DLD1 (cell line): ENCODE data around the gene ZNG1B.
"Not testable (repeated sequence)": the region's sequence is repeated elsewhere in the genome, so short reads cannot be mapped to it uniquely, and the experiment has no call there.

Experiments used
- in situ Hi-C: cut with HindIII; loops from 2 replicates; pipeline ENCODE4 v1.10.0; 2017; ENCODE audit warnings: low sequenced_read_pairs

Gene ZNG1B

GRCh38 chr2:113503094-113504042 lies 65.9 kb downstream of the ZNG1B start:
- in situ Hi-C loops: not testable (repeated sequence)

- in situ Hi-C loops: not testable (repeated sequence)
Measured at GRCh38 chr2:113504081-113504480, 66.6 kb downstream of the ZNG1B start.

- in situ Hi-C loops: not testable (repeated sequence)
Measured at GRCh38 chr2:113507394-113508140, 70.1 kb downstream of the ZNG1B start.

- in situ Hi-C loops: not testable (repeated sequence)
Measured at GRCh38 chr2:113508187-113508586, 70.7 kb downstream of the ZNG1B start.

- in situ Hi-C loops: not testable (repeated sequence)
Measured at GRCh38 chr2:113510913-113511312, 73.4 kb downstream of the ZNG1B start.

- in situ Hi-C loops: not testable (repeated sequence)
Measured at GRCh38 chr2:113511859-113512258, 74.4 kb downstream of the ZNG1B start.

GRCh38 chr2:113515457-113515856 lies 78.0 kb downstream of the ZNG1B start:
- in situ Hi-C loops: not testable (repeated sequence)

- in situ Hi-C loops: not testable (repeated sequence)
Measured at GRCh38 chr2:113515995-113516394, 78.5 kb downstream of the ZNG1B start.

- in situ Hi-C loops: not testable (repeated sequence)
Measured at GRCh38 chr2:113517025-113517424, 79.5 kb downstream of the ZNG1B start.

GRCh38 chr2:113520837-113521236 lies 83.3 kb downstream of the ZNG1B start:
- in situ Hi-C loops: not testable (repeated sequence)

GRCh38 chr2:113521492-113521891 lies 84.0 kb downstream of the ZNG1B start:
- in situ Hi-C loops: not testable (repeated sequence)

GRCh38 chr2:113524986-113525385 lies 87.5 kb downstream of the ZNG1B start:
- in situ Hi-C loops: not testable (repeated sequence)

GRCh38 chr2:113527350-113528045 lies 90.0 kb downstream of the ZNG1B start:
- in situ Hi-C loops: not testable (repeated sequence)

- in situ Hi-C loops: not testable (repeated sequence)
Measured at GRCh38 chr2:113528126-113528525, 90.6 kb downstream of the ZNG1B start.

GRCh38 chr2:113528904-113529303 lies 91.4 kb downstream of the ZNG1B start:
- in situ Hi-C loops: not testable (repeated sequence)

- in situ Hi-C loops: not testable (repeated sequence)
Measured at GRCh38 chr2:113532991-113533390, 95.5 kb downstream of the ZNG1B start.

GRCh38 chr2:113536573-113536972 lies 99.1 kb downstream of the ZNG1B start:
- in situ Hi-C loops: not testable (repeated sequence)

- in situ Hi-C loops: not testable (repeated sequence)
Measured at GRCh38 chr2:113540834-113541203, 103.3 kb downstream of the ZNG1B start.

GRCh38 chr2:113541204-113541975 lies 103.9 kb downstream of the ZNG1B start:
- in situ Hi-C loops: not testable (repeated sequence)

- in situ Hi-C loops: not testable (repeated sequence)
Measured at GRCh38 chr2:113541976-113542485, 104.5 kb downstream of the ZNG1B start.
